SU-DHL-6 (cell line): ENCODE results near the gene PDF.

Source experiments
- CTCF ChIP-seq: fragments of 200-600 bp; sonication (generic); IDR thresholded peaks from one replicate; pipeline ENCODE4 v1.5.1; 2017; ENCODE audit warnings: antibody characterized with exemption, mild to moderate bottlenecking, low read length, moderate library complexity; ENCODE audit not compliant: insufficient read depth, poor library complexity, severe bottlenecking
- EZH2phosphoT487 ChIP-seq: fragments of 200-600 bp; sonication (generic), shearing (Covaris generic); conservative IDR thresholded peaks from 2 replicates; pipeline ENCODE4 v1.6.1; 2018; ENCODE audit warnings: mild to moderate bottlenecking, antibody characterized with exemption, low read length, moderate library complexity, mixed read lengths

- TF ChIP-seq CTCF (no peak), EZH2phosphoT487 (no peak)
Measured at GRCh38 chr16:69330286-69331109, at the start of gene PDF.
